ENCODE results near the gene TNIP1. TPM values are rescaled to one million over a fixed set of nuclear protein-coding genes. Genes with fewer than 3 reads are reported as not detected.

Gene TNIP1
- polyA plus RNA-seq, 1 of the 3 experiments (the other 2 are of a cell fraction): 46.2 TPM

GRCh38 chr5:150999704-151000442 is 81.0 kb downstream of the TNIP1 start:
- POLR2A ChIA-PET: no interaction called here
- no peak for DNase-seq
- CTCF ChIA-PET: interaction anchor here (1.1 to 5.2 kb wide), 4 partner anchors 14 to 116 kb away, joined by 3 to 57 read pairs (median 7); no protein-coding TSS in a partner anchor

GRCh38 chr5:150993826-150994412 is 86.9 kb downstream of the TNIP1 start:
- Histone ChIP-seq H3K4me1 (ENCODE audit: control insufficient read depth in 1 of 2, insufficient read depth in 2 of 2, low read depth in 1 of 2, low read length in 1 of 2) (no peaks in the 10 kb centered on the region), H3K9me2 (no peaks in the 10 kb centered on the region), H3K4me2 (no peak overlapping the region), H4K20me1 (ENCODE audit: insufficient read depth) (no peaks in the 10 kb centered on the region), H3K4me3 (ENCODE audit: low read depth in 2 of 2, low read length in 1 of 2) (no peak overlapping the region), H3K27me3 (ENCODE audit: insufficient read depth) (no peaks in the 10 kb centered on the region), H3K36me3 (replicated peaks in 1 of 2; ENCODE audit: control insufficient read depth in 1 of 2, insufficient read depth in 2 of 2, low read length in 1 of 2) (no peaks in the 10 kb centered on the region), H3K9ac (no peak overlapping the region), H3K27ac (ENCODE audit: low read depth in 2 of 2, low read length in 1 of 2) (no peak overlapping the region), H2AFZ (ENCODE audit: low read depth) (no peak overlapping the region), H3K79me2 (ENCODE audit: insufficient read depth) (no peaks in the 10 kb centered on the region), H3F3A (replicated peaks; ENCODE audit: insufficient read depth) (no peaks in the 10 kb centered on the region), H3K9me3 (no peaks in the 10 kb centered on the region)
- TF ChIP-seq SIN3A (IDR thresholded peaks at IDR 0.05; ENCODE audit: borderline replicate concordance, low read depth, low read length) (no peak), USF2 (IDR thresholded peaks at IDR 0.05; ENCODE audit: borderline replicate concordance, low read depth, low read length) (no peak), EZH2phosphoT487 (IDR thresholded peaks at IDR 0.05; ENCODE audit: borderline replicate concordance, low read depth) (no peak), RAD21 (IDR thresholded peaks at IDR 0.05; ENCODE audit: low read length) (no peak), EP300 (IDR thresholded peaks at IDR 0.05; ENCODE audit: borderline replicate concordance in 1 of 2, low read depth in 1 of 2, low read length in 1 of 2) (no peak), GABPA (IDR thresholded peaks at IDR 0.05; ENCODE audit: low read depth) (no peak), NFIC (IDR thresholded peaks at IDR 0.05; ENCODE audit: borderline replicate concordance) (no peak), TEAD4 (IDR thresholded peaks at IDR 0.05; ENCODE audit: borderline replicate concordance, insufficient read depth) (no peak), RCOR1 (IDR thresholded peaks at IDR 0.05; ENCODE audit: low read length) (no peak), POLR2AphosphoS5 (IDR thresholded peaks at IDR 0.05; ENCODE audit: low read depth, low read length) (no peak), FOXJ3 (CRISPR knock-in tag; IDR thresholded peaks at IDR 0.05) (no peak), FOSL2 (IDR thresholded peaks at IDR 0.05; ENCODE audit: borderline replicate concordance, low read depth) (no peak), PBX3 (IDR thresholded peaks at IDR 0.05) (no peak), JUND (IDR thresholded peaks at IDR 0.05) (no peak)
- DNase-seq: no peak
- WGBS (ENCODE audit: low lambda C conversion rate): 10% methylated on average over 1 of the region's 1 CpG
- POLR2A ChIA-PET: no interaction called here
- CTCF ChIA-PET: interaction anchor here (0.6 kb wide), 2 partner anchors 122 to 327 kb away, joined by 3 read pairs; no protein-coding TSS in a partner anchor

More at GRCh38 chr5:150999704-151000442, 81.0 kb downstream of the TNIP1 start:
- no peaks in the 10 kb centered on the region for H3K79me2 ChIP-seq (ENCODE audit: insufficient read depth)
- no peak overlapping the region for H3K4me3 ChIP-seq (ENCODE audit: low read depth in 2 of 2, low read length in 1 of 2)
- no peaks in the 10 kb centered on the region for H3K27me3 ChIP-seq (ENCODE audit: insufficient read depth)
- H3F3A ChIP-seq (replicated peaks; ENCODE audit: insufficient read depth): no peaks in the 10 kb centered on the region
- H3K9me2 ChIP-seq: no peaks in the 10 kb centered on the region
- no peak overlapping the region for H2AFZ ChIP-seq (ENCODE audit: low read depth)
- H3K4me2 ChIP-seq: no peak overlapping the region
- TF ChIP-seq SIN3A (IDR thresholded peaks at IDR 0.05; ENCODE audit: borderline replicate concordance, low read depth, low read length) (no peak), MXI1 (IDR thresholded peaks at IDR 0.05; ENCODE audit: low read depth, low read length) (no peak), POLR2AphosphoS5 (IDR thresholded peaks at IDR 0.05; ENCODE audit: low read depth, low read length) (no peak), RAD21 (IDR thresholded peaks at IDR 0.05; ENCODE audit: low read length) (no peak), USF2 (IDR thresholded peaks at IDR 0.05; ENCODE audit: borderline replicate concordance, low read depth, low read length) (no peak), GATA2 (CRISPR knock-in tag; IDR thresholded peaks at IDR 0.05) (no peak), RCOR1 (IDR thresholded peaks at IDR 0.05; ENCODE audit: low read length) (no peak), TEAD4 (IDR thresholded peaks at IDR 0.05; ENCODE audit: borderline replicate concordance, insufficient read depth) (no peak), FOXJ3 (CRISPR knock-in tag; IDR thresholded peaks at IDR 0.05) (no peak), NRF1 (IDR thresholded peaks at IDR 0.05; ENCODE audit: low read depth, low read length) (no peak), JUND (IDR thresholded peaks at IDR 0.05) (no peak), CHD2 (IDR thresholded peaks at IDR 0.05; ENCODE audit: low read length, partially characterized antibody) (no peak), TAF1 (IDR thresholded peaks at IDR 0.05; ENCODE audit: borderline replicate concordance, low read depth, low read length) (no peak)
- no peaks in the 10 kb centered on the region for H3K9me3 ChIP-seq
- WGBS (ENCODE audit: low lambda C conversion rate): 26% methylated on average over 7 of the region's 7 CpGs
- no peaks in the 10 kb centered on the region for H3K36me3 ChIP-seq (replicated peaks in 1 of 2; ENCODE audit: control insufficient read depth in 1 of 2, insufficient read depth in 2 of 2, low read length in 1 of 2)
- no peaks in the 10 kb centered on the region; a peak in 1 of 4 replicates for H3K4me1 ChIP-seq (ENCODE audit: control insufficient read depth in 1 of 2, insufficient read depth in 2 of 2, low read depth in 1 of 2, low read length in 1 of 2)
- H3K9ac ChIP-seq: no peak overlapping the region
- no peaks in the 10 kb centered on the region for H4K20me1 ChIP-seq (ENCODE audit: insufficient read depth)
- H3K27ac ChIP-seq (ENCODE audit: low read depth in 2 of 2, low read length in 1 of 2): no peak overlapping the region

All from SK-N-SH (cell line).